LNCaP clone FGC (cell line): ENCODE data around the gene SHROOM3.
"Not testable (repeated sequence)": the region's sequence is repeated elsewhere in the genome, so short reads cannot be mapped to it uniquely, and the experiment has no call there.

Experiments used
- DNase-seq: peaks from one replicate; pipeline ENCODE4 v3.0.0-alpha.2; 2011; ENCODE audit warnings: low read depth
- H3K4me3 ChIP-seq: 2 replicates; pipeline ENCODE4 v1.5.1; 2011; ENCODE audit warnings: mild to moderate bottlenecking, low read depth, low read length, control low read depth
- CTCF ChIP-seq: IDR thresholded peaks from 2 replicates; pipeline ENCODE4 v1.5.1; 2012; ENCODE audit warnings: mild to moderate bottlenecking; ENCODE audit not compliant: control insufficient read depth, insufficient read depth; ENCODE audit errors: extremely low read depth

Gene SHROOM3

GRCh38 chr4:76447393-76447851 is 12.4 kb downstream of the SHROOM3 start:
- TF ChIP-seq CTCF = no peak
- DNase-seq = no peak
- H3K4me3 ChIP-seq = no peak overlapping the region

GRCh38 chr4:76448211-76448610 is 13.2 kb downstream of the SHROOM3 start:
- no peak overlapping the region for H3K4me3 ChIP-seq
- TF ChIP-seq CTCF = no peak
- DNase-seq = no peak

GRCh38 chr4:76449362-76449767 is 14.3 kb downstream of the SHROOM3 start:
- no peak overlapping the region for H3K4me3 ChIP-seq
- no peak for TF ChIP-seq CTCF
- DNase-seq = no peak

- no peak for TF ChIP-seq CTCF
- H3K4me3 ChIP-seq = no peak overlapping the region
- DNase-seq = no peak
Observed at GRCh38 chr4:76449833-76450232, 14.8 kb downstream of the SHROOM3 start.

GRCh38 chr4:76453232-76453631 is 18.2 kb downstream of the SHROOM3 start:
- H3K4me3 ChIP-seq = no peak overlapping the region
- no peak for TF ChIP-seq CTCF
- no peak for DNase-seq

- not testable (repeated sequence) for H3K4me3 ChIP-seq, DNase-seq
Observed at GRCh38 chr4:76454073-76454472, 19.0 kb downstream of the SHROOM3 start.

- TF ChIP-seq CTCF = no peak
- H3K4me3 ChIP-seq = no peak overlapping the region
- no peak for DNase-seq
Observed at GRCh38 chr4:76457885-76458284, 22.9 kb downstream of the SHROOM3 start.
